HEK293 (cell line): ENCODE data around the gene ARHGAP42.

Source experiments
- CTCF ChIA-PET: fragments of 350-600 bp; formaldehyde crosslinking; extraction: SDS; loops from one replicate; lab custom pipeline; 2021; ENCODE audit warnings: antibody characterized with exemption; lab: Yijun Ruan, JAX
- POLR2A ChIA-PET: fragments of 300-600 bp; formaldehyde crosslinking; extraction: SDS; loops from one replicate; lab custom pipeline; 2020; ENCODE audit warnings: antibody characterized with exemption, inconsistent platforms; lab: Yijun Ruan, JAX
- H3K27ac ChIP-seq: fragments of 200-500 bp; sonication (Bioruptor generic); 2 replicates; pipeline ENCODE4 v1.5.1; 2014; ENCODE audit warnings: low read depth, low read length, control low read depth, inconsistent platforms; ENCODE audit errors: extremely low read depth
- H3K36me3 ChIP-seq, 2 experiments: fragments of 200-500 bp in 1 of 2; sonication (Bioruptor generic) in 1 of 2; 1 replicate in 1 of 2; 2 replicates in 1 of 2; pipeline ENCODE4 v1.5.1; 2014 to 2017; ENCODE audit warnings: inconsistent platforms in 2 of 2, low read length in 2 of 2; ENCODE audit not compliant: control insufficient read depth in 2 of 2, insufficient read depth in 1 of 2
- H3K4me1 ChIP-seq: fragments of 200-500 bp; sonication (Bioruptor generic); 2 replicates; pipeline ENCODE4 v1.5.1; 2014; ENCODE audit warnings: mild to moderate bottlenecking, low read length, inconsistent platforms; ENCODE audit not compliant: control insufficient read depth, insufficient read depth
- H3K4me3 ChIP-seq: 2 replicates; pipeline ENCODE4 v1.5.1; 2011; ENCODE audit warnings: low read depth, mild to moderate bottlenecking, control low read depth, low read length, moderate library complexity
- H3K9me3 ChIP-seq: fragments of 200-500 bp; sonication (Bioruptor generic); 2 replicates; pipeline ENCODE4 v1.5.1; 2014; ENCODE audit warnings: low read depth, low read length, inconsistent platforms; ENCODE audit not compliant: control insufficient read depth, insufficient read depth
- GFI1B ChIP-seq: fragments of 450-650 bp; formaldehyde crosslinking; IDR thresholded peaks from 2 replicates; pipeline ENCODE4 v1.5.1; 2016; ENCODE audit warnings: missing biosample characterization, missing genetic modification characterization
- GLI4 ChIP-seq: fragments of 450-650 bp; formaldehyde crosslinking; IDR thresholded peaks from 2 replicates; pipeline ENCODE4 v1.5.1; 2016; ENCODE audit warnings: missing biosample characterization, missing genetic modification characterization
- HOXC10 ChIP-seq: sonication (generic); formaldehyde crosslinking; IDR thresholded peaks from 2 replicates; pipeline ENCODE4 v1.8.1; 2023; ENCODE audit warnings: mild to moderate bottlenecking, missing genetic modification reagents
- IKZF3 ChIP-seq: fragments of 450-650 bp; IDR thresholded peaks from 2 replicates; pipeline ENCODE4 v1.5.0; 2018; ENCODE audit warnings: missing biosample characterization, mild to moderate bottlenecking, missing genetic modification characterization, moderate library complexity
- INSM2 ChIP-seq: fragments of 450-650 bp; formaldehyde crosslinking; IDR thresholded peaks from 2 replicates; pipeline ENCODE4 v1.5.1; 2016; ENCODE audit warnings: missing biosample characterization, missing genetic modification characterization
- SCRT1 ChIP-seq: fragments of 450-650 bp; formaldehyde crosslinking; IDR thresholded peaks from 2 replicates; pipeline ENCODE4 v1.5.1; 2016; ENCODE audit warnings: missing biosample characterization, missing genetic modification characterization, borderline replicate concordance
- TCF7L2 ChIP-seq: IDR thresholded peaks from 2 replicates; pipeline ENCODE4 v1.6.1; 2011; ENCODE audit warnings: low read depth, mild to moderate bottlenecking, inconsistent platforms, low read length, moderate library complexity, borderline replicate concordance
- WT1 ChIP-seq: fragments of 450-650 bp; formaldehyde crosslinking; IDR thresholded peaks from 2 replicates; pipeline ENCODE4 v1.5.1; 2016; ENCODE audit warnings: missing biosample characterization, missing genetic modification characterization
- YY1 ChIP-seq: fragments of 450-650 bp; formaldehyde crosslinking; IDR thresholded peaks from 2 replicates; pipeline ENCODE4 v1.5.1; 2018; ENCODE audit warnings: missing biosample characterization, missing genetic modification characterization
- YY2 ChIP-seq: fragments of 450-650 bp; formaldehyde crosslinking; IDR thresholded peaks from 2 replicates; pipeline ENCODE4 v1.5.1; 2016; ENCODE audit warnings: missing biosample characterization, missing genetic modification characterization
- ZFP41 ChIP-seq: fragments of 450-650 bp; formaldehyde crosslinking; IDR thresholded peaks from 2 replicates; pipeline ENCODE4 v1.5.1; 2016; ENCODE audit warnings: missing biosample characterization, missing genetic modification characterization, borderline replicate concordance
- ZNF155 ChIP-seq: fragments of 450-650 bp; formaldehyde crosslinking; IDR thresholded peaks from 2 replicates; pipeline ENCODE4 v1.5.1; 2016; ENCODE audit warnings: missing biosample characterization, missing genetic modification characterization
- ZNF248 ChIP-seq: fragments of 450-650 bp; formaldehyde crosslinking; IDR thresholded peaks from 2 replicates; pipeline ENCODE4 v1.5.1; 2017; ENCODE audit warnings: missing biosample characterization, missing genetic modification characterization
- ZNF292 ChIP-seq: fragments of 450-650 bp; formaldehyde crosslinking; IDR thresholded peaks from 2 replicates; pipeline ENCODE4 v1.5.1; 2016; ENCODE audit warnings: low read depth, missing biosample characterization, missing genetic modification characterization, borderline replicate concordance
- ZNF37A ChIP-seq: fragments of 450-650 bp; IDR thresholded peaks from 2 replicates; pipeline ENCODE4 v1.5.1; 2018; ENCODE audit warnings: missing biosample characterization, missing genetic modification characterization
- ZNF391 ChIP-seq: fragments of 450-650 bp; formaldehyde crosslinking; IDR thresholded peaks from 2 replicates; pipeline ENCODE4 v1.5.1; 2016; ENCODE audit warnings: low read depth, missing biosample characterization, missing genetic modification characterization, borderline replicate concordance
- ZNF510 ChIP-seq: fragments of 450-650 bp; formaldehyde crosslinking; IDR thresholded peaks from 2 replicates; pipeline ENCODE4 v1.5.1; 2018; ENCODE audit warnings: mild to moderate bottlenecking, missing genetic modification characterization, missing biosample characterization; ENCODE audit not compliant: insufficient replicate concordance
- ZNF529 ChIP-seq: fragments of 450-650 bp; formaldehyde crosslinking; IDR thresholded peaks from 2 replicates; pipeline ENCODE4 v1.5.1; 2017; ENCODE audit warnings: missing genetic modification characterization, missing biosample characterization; ENCODE audit not compliant: insufficient replicate concordance
- ZNF658 ChIP-seq: fragments of 450-650 bp; formaldehyde crosslinking; IDR thresholded peaks from 2 replicates; pipeline ENCODE4; 2016; ENCODE audit warnings: missing biosample characterization, missing genetic modification characterization
- ZNF670 ChIP-seq: fragments of 450-650 bp; formaldehyde crosslinking; IDR thresholded peaks from 2 replicates; pipeline ENCODE4 v1.5.1; 2016; ENCODE audit warnings: missing biosample characterization, missing genetic modification characterization, low read depth
- ZNF701 ChIP-seq: fragments of 450-650 bp; formaldehyde crosslinking; IDR thresholded peaks from 2 replicates; pipeline ENCODE4 v1.5.1; 2016; ENCODE audit warnings: missing biosample characterization, missing genetic modification characterization
- ZNF768 ChIP-seq: fragments of 450-650 bp; formaldehyde crosslinking; IDR thresholded peaks from 2 replicates; pipeline ENCODE4 v1.5.1; 2018; ENCODE audit warnings: missing biosample characterization, mild to moderate bottlenecking, missing genetic modification characterization
- ZNF777 ChIP-seq: fragments of 450-650 bp; formaldehyde crosslinking; IDR thresholded peaks from 2 replicates; pipeline ENCODE4 v1.5.1; 2017; ENCODE audit warnings: missing biosample characterization, missing genetic modification characterization, borderline replicate concordance
- ZNF785 ChIP-seq: fragments of 450-650 bp; formaldehyde crosslinking; IDR thresholded peaks from 2 replicates; pipeline ENCODE4 v1.5.1; 2016; ENCODE audit warnings: missing biosample characterization, missing genetic modification characterization
- TF ChIP-seq, protein P1 (sequence below): sonication (generic); formaldehyde crosslinking; IDR thresholded peaks from 2 replicates; pipeline ENCODE4 v1.8.1; 2022; ENCODE audit warnings: mild to moderate bottlenecking, moderate library complexity, missing genetic modification reagents
- TF ChIP-seq, protein P2 (sequence below): fragments of 450-650 bp; formaldehyde crosslinking; IDR thresholded peaks from 2 replicates; pipeline ENCODE4 v1.5.1; 2017; ENCODE audit warnings: missing biosample characterization, missing genetic modification characterization
- TF ChIP-seq, protein P3 (sequence below): fragments of 450-650 bp; formaldehyde crosslinking; IDR thresholded peaks from 2 replicates; pipeline ENCODE4 v1.5.1; 2016; ENCODE audit warnings: missing biosample characterization, missing genetic modification characterization

Gene ARHGAP42

GRCh38 chr11:100741866-100742625 lies 55.0 kb downstream of the ARHGAP42 start:
- TF ChIP-seq TCF7L2: no peak
- TF ChIP-seq ZNF777: no peak
- TF ChIP-seq, protein P1, sequence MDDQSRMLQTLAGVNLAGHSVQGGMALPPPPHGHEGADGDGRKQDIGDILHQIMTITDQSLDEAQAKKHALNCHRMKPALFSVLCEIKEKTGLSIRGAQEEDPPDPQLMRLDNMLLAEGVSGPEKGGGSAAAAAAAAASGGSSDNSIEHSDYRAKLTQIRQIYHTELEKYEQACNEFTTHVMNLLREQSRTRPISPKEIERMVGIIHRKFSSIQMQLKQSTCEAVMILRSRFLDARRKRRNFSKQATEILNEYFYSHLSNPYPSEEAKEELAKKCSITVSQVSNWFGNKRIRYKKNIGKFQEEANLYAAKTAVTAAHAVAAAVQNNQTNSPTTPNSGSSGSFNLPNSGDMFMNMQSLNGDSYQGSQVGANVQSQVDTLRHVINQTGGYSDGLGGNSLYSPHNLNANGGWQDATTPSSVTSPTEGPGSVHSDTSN: no peak
- no peak for TF ChIP-seq WT1 (tag by site-specific recombination)
- no peak for TF ChIP-seq GFI1B
- TF ChIP-seq ZNF529 (tag by site-specific recombination): no peak
- TF ChIP-seq ZNF785: no peak
- ChIA-PET POLR2A (no interaction called here), CTCF (interaction anchor here (0.6 to 1.1 kb wide), 2 partner anchors 52 to 62 kb away, joined by 3 read pairs; no protein-coding TSS in a partner anchor)
- Histone ChIP-seq H3K4me3 (no peak overlapping the region), H3K4me1 (peaks cover 10% of the 10 kb centered on the region; the same call in 1 of the 2 replicates), H3K36me3 (no peaks in the 10 kb centered on the region), H3K27ac (no peak overlapping the region), H3K9me3 (no peaks in the 10 kb centered on the region)

DNA sequence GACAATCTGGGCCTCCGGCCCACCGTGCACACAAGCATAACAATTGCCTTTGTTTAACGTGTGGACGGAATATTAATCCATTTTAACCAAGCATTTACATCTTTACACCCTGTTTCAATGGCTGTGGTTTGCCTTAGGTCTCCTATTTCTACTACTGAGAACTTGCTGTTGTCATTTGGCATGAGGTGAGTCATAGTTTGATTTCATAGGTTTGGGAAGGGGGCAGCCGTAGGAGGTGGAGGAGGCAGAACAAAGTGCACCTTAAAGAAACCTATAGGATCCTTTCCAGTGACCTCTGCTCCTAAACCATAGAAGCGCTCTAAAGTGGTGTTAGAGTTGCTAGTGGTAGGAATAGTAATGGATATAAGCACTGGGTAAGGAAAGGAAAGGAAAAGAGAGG lies 59.4 kb downstream of the ARHGAP42 start:
- POLR2A ChIA-PET: no interaction called here
- no peaks in the 10 kb centered on the region for H3K36me3 ChIP-seq
- H3K9me3 ChIP-seq: no peaks in the 10 kb centered on the region
- H3K27ac ChIP-seq: no peak overlapping the region
- H3K4me3 ChIP-seq: no peak overlapping the region
- no peak for TF ChIP-seq ZNF391 (tag by site-specific recombination)
- no peak for TF ChIP-seq ZNF658 (tag by site-specific recombination)
- TF ChIP-seq ZNF670 (tag by site-specific recombination): no peak
- no peak for TF ChIP-seq GLI4
- TF ChIP-seq IKZF3 (tag by site-specific recombination): no peak
- no peak for TF ChIP-seq SCRT1 (tag by site-specific recombination)
- no peak for TF ChIP-seq ZNF701 (tag by site-specific recombination)
- no peak for TF ChIP-seq ZNF248 (tag by site-specific recombination)
- no peak for TF ChIP-seq ZNF777
- TF ChIP-seq YY1: no peak
- TF ChIP-seq, protein P2, sequence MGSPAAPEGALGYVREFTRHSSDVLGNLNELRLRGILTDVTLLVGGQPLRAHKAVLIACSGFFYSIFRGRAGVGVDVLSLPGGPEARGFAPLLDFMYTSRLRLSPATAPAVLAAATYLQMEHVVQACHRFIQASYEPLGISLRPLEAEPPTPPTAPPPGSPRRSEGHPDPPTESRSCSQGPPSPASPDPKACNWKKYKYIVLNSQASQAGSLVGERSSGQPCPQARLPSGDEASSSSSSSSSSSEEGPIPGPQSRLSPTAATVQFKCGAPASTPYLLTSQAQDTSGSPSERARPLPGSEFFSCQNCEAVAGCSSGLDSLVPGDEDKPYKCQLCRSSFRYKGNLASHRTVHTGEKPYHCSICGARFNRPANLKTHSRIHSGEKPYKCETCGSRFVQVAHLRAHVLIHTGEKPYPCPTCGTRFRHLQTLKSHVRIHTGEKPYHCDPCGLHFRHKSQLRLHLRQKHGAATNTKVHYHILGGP (tag by site-specific recombination): no peak
- CTCF ChIA-PET: interaction anchor here (0.6 kb wide), 1 partner anchor 80 kb away, joined by 3 read pairs; no protein-coding TSS in a partner anchor
- H3K4me1 ChIP-seq: no peaks in the 10 kb centered on the region

DNA sequence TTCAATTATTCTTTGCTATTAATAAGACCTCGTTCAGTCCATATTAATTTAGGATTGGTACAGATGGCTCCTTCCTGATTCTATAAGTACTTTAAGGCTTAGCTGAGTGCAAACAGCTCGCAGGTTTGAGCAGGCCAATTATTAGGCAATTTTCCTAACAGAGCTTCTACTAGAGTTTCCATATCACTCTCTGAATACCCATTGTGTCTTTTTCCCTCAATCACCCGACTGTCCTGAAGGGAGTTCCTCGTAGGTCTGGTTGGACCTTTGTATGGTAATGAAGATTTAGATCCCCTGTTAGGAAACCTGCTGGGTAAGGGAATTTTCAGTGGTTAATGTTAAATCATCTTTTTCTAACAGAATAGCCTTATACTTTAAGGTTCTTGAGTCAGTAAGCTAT lies 61.1 kb downstream of the ARHGAP42 start:
- Histone ChIP-seq H3K27ac (no peak overlapping the region), H3K9me3 (no peaks in the 10 kb centered on the region), H3K4me1 (no peaks in the 10 kb centered on the region), H3K36me3 (no peaks in the 10 kb centered on the region), H3K4me3 (no peak overlapping the region)
- ChIA-PET CTCF (no interaction called here), POLR2A (no interaction called here)
- TF ChIP-seq ZNF670 (tag by site-specific recombination) (no peak), SCRT1 (tag by site-specific recombination) (no peak), ZFP41 (no peak), ZNF292 (tag by site-specific recombination) (no peak), ZNF768 (tag by site-specific recombination) (no peak), YY2 (tag by site-specific recombination) (no peak), ZNF155 (no peak), ZNF37A (tag by site-specific recombination) (no peak), WT1 (tag by site-specific recombination) (no peak), ZNF510 (tag by site-specific recombination) (no peak), HOXC10 (CRISPR knock-in tag) (no peak), INSM2 (tag by site-specific recombination) (no peak)
- TF ChIP-seq, protein P3, sequence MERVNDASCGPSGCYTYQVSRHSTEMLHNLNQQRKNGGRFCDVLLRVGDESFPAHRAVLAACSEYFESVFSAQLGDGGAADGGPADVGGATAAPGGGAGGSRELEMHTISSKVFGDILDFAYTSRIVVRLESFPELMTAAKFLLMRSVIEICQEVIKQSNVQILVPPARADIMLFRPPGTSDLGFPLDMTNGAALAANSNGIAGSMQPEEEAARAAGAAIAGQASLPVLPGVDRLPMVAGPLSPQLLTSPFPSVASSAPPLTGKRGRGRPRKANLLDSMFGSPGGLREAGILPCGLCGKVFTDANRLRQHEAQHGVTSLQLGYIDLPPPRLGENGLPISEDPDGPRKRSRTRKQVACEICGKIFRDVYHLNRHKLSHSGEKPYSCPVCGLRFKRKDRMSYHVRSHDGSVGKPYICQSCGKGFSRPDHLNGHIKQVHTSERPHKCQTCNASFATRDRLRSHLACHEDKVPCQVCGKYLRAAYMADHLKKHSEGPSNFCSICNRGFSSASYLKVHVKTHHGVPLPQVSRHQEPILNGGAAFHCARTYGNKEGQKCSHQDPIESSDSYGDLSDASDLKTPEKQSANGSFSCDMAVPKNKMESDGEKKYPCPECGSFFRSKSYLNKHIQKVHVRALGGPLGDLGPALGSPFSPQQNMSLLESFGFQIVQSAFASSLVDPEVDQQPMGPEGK (tag by site-specific recombination): no peak
